Fibroblast of skin of abdomen (primary cell): ENCODE data around the gene SYTL3.

Experiments
- DNase-seq: peaks from one replicate; pipeline ENCODE4 v3.0.0-alpha.2; 2013

SYTL3 gene

GRCh38 chr6:158797331-158798310, 147.8 kb downstream of the SYTL3 start:
- peak; percentile 87 for DNase-seq

GRCh38 chr6:158798311-158798710, 148.5 kb downstream of the SYTL3 start:
- no peak for DNase-seq

- DNase-seq = peak; percentile 63
These were observed 149.4 kb downstream of the SYTL3 start for GRCh38 chr6:158799051-158799792.

- no peak for DNase-seq
These were observed 151.9 kb downstream of the SYTL3 start for GRCh38 chr6:158801655-158802294.

- no peak for DNase-seq
These were observed 153.9 kb downstream of the SYTL3 start for GRCh38 chr6:158803733-158804143.

- DNase-seq = no peak
These were observed 154.4 kb downstream of the SYTL3 start for GRCh38 chr6:158804207-158804606.

- DNase-seq = no peak
These were observed 156.0 kb downstream of the SYTL3 start for GRCh38 chr6:158805698-158806377.

GRCh38 chr6:158807515-158808441, 157.9 kb downstream of the SYTL3 start:
- no peak for DNase-seq

GRCh38 chr6:158808442-158808833, 158.6 kb downstream of the SYTL3 start:
- no peak for DNase-seq

GRCh38 chr6:158808941-158809678, 159.3 kb downstream of the SYTL3 start:
- no peak for DNase-seq

- no peak for DNase-seq
These were observed 160.6 kb downstream of the SYTL3 start for GRCh38 chr6:158810155-158811095.

- no peak for DNase-seq
These were observed 162.8 kb downstream of the SYTL3 start for GRCh38 chr6:158812611-158813010.

- DNase-seq = no peak
These were observed 163.2 kb downstream of the SYTL3 start for GRCh38 chr6:158813032-158813431.
